Smooth muscle cell (in vitro differentiated cells): Measurements from ENCODE around the gene FCHSD2. TPM values are rescaled to one million over a fixed set of nuclear protein-coding genes. Genes with fewer than 3 reads are reported as not detected.

Experiments used
- DNase-seq: peaks from one replicate; lab custom pipeline; 2025; ENCODE audit not compliant: unreplicated experiment; lab: John Stamatoyannopoulos, UW
- H2AFZ ChIP-seq: fragments of 200-600 bp; sonication (generic); 2 replicates; pipeline ENCODE4 v1.6.0; 2016; ENCODE audit warnings: antibody characterized with exemption, low read depth, mild to moderate bottlenecking
- H3F3A ChIP-seq: fragments of 200-600 bp; sonication (generic); 2 replicates; pipeline ENCODE4 v1.6.0; 2017; ENCODE audit warnings: antibody characterized with exemption, low read depth
- H3K27ac ChIP-seq: fragments of 200-600 bp; sonication (generic); 2 replicates; pipeline ENCODE4 v1.5.1; 2016; ENCODE audit warnings: low read depth, mild to moderate bottlenecking
- H3K27me3 ChIP-seq: fragments of 200-600 bp; sonication (generic); 2 replicates; pipeline ENCODE4 v1.6.1; 2016; ENCODE audit warnings: low read depth, mild to moderate bottlenecking
- H3K36me3 ChIP-seq: fragments of 200-600 bp; sonication (generic); 2 replicates; pipeline ENCODE4 v1.5.1; 2016; ENCODE audit warnings: low read depth
- H3K4me1 ChIP-seq: fragments of 200-600 bp; sonication (generic); 2 replicates; pipeline ENCODE4 v1.5.1; 2016; ENCODE audit warnings: low read depth
- H3K4me2 ChIP-seq: fragments of 200-600 bp; sonication (generic); 2 replicates; pipeline ENCODE4 v1.6.0; 2016; ENCODE audit warnings: mild to moderate bottlenecking
- H3K4me3 ChIP-seq: fragments of 200-600 bp; sonication (generic); 2 replicates; pipeline ENCODE4 v1.5.1; 2016; ENCODE audit warnings: mild to moderate bottlenecking
- H3K79me2 ChIP-seq: fragments of 200-600 bp; sonication (generic); 2 replicates; pipeline ENCODE4 v1.6.0; 2016; ENCODE audit warnings: low read depth, mild to moderate bottlenecking
- H3K9ac ChIP-seq: fragments of 200-600 bp; sonication (generic); 2 replicates; pipeline ENCODE4 v1.6.0; 2016; ENCODE audit warnings: low read depth
- H3K9me3 ChIP-seq: fragments of 200-600 bp; sonication (generic); replicated peaks from 2 replicates; pipeline ENCODE4 v1.5.1; 2016; ENCODE audit warnings: low read depth
- H4K20me1 ChIP-seq: fragments of 200-600 bp; sonication (generic); 2 replicates; pipeline ENCODE4 v1.6.0; 2016; ENCODE audit warnings: low read depth
- CTCF ChIP-seq: fragments of 200-600 bp; sonication (generic); IDR thresholded peaks from 2 replicates; pipeline ENCODE4 v1.5.1; 2017; ENCODE audit warnings: borderline replicate concordance, mild to moderate bottlenecking, antibody characterized with exemption; ENCODE audit not compliant: insufficient read depth, poor library complexity, severe bottlenecking
- WGBS: methylation state at CpG from one replicate; pipeline ENCODE4 v1.1.7; 2016; ENCODE audit warnings: low lambda C conversion rate; 5-methylcytosine and 5-hydroxymethylcytosine counted together
- polyA plus RNA-seq: library from polyadenylated mRNA; unstranded; fragments of >200 nt; fragmentation: Nextera tagmentation; extraction: Ambion mirVana; gene quantifications from 2 replicates; pipeline ENCODE4 v1.2.1, GENCODE V29; 2016
- total RNA-seq: library from RNA; depleted of rRNA; stranded (reverse); fragments of >200 nt; gene quantifications from 2 replicates; pipeline ENCODE4 v1.2.3, GENCODE V29; 2014

The FCHSD2 gene
- total and polyA plus RNA-seq, 2 experiments from 2014 or later, result 14.6 to 24.3 TPM

- DNase-seq, result no peak
- no peak overlapping the region for H3K4me2 ChIP-seq
Observed at GRCh38 chr11:73173755-73174494, 31.8 kb upstream of the FCHSD2 start.

GRCh38 chr11:73172992-73173656 is 31.0 kb upstream of the FCHSD2 start:
- H3K79me2 ChIP-seq, result no peaks in the 10 kb centered on the region
- H3K27me3 ChIP-seq, result no peaks in the 10 kb centered on the region
- DNase-seq, result no peak
- no peaks in the 10 kb centered on the region for H3F3A ChIP-seq
- H3K4me2 ChIP-seq, result no peak overlapping the region
- WGBS, result 83% methylated on average over 4 of the region's 4 CpGs
- no peak overlapping the region for H2AFZ ChIP-seq
- H3K9ac ChIP-seq, result no peak overlapping the region
- H3K9me3 ChIP-seq, result no peaks in the 10 kb centered on the region
- TF ChIP-seq CTCF, result no peak
- no peak overlapping the region for H3K4me3 ChIP-seq
- H4K20me1 ChIP-seq, result no peaks in the 10 kb centered on the region
- no peak overlapping the region for H3K27ac ChIP-seq
- H3K4me1 ChIP-seq, result no peaks in the 10 kb centered on the region
- H3K36me3 ChIP-seq, result no peaks in the 10 kb centered on the region

More at GRCh38 chr11:73173755-73174494, 31.8 kb upstream of the FCHSD2 start:
- 89% methylated on average over 11 of the region's 11 CpGs for WGBS
- H3K4me1 ChIP-seq, result no peaks in the 10 kb centered on the region
- no peak overlapping the region for H2AFZ ChIP-seq
- no peaks in the 10 kb centered on the region for H4K20me1 ChIP-seq
- H3K36me3 ChIP-seq, result no peaks in the 10 kb centered on the region
- H3K79me2 ChIP-seq, result no peaks in the 10 kb centered on the region
- H3K4me3 ChIP-seq, result no peak overlapping the region
- no peak overlapping the region for H3K27ac ChIP-seq
- no peaks in the 10 kb centered on the region for H3K27me3 ChIP-seq
- TF ChIP-seq CTCF, result no peak
- no peak overlapping the region for H3K9ac ChIP-seq
- H3K9me3 ChIP-seq, result no peaks in the 10 kb centered on the region
- no peaks in the 10 kb centered on the region for H3F3A ChIP-seq

GRCh38 chr11:73171436-73172161 is 29.5 kb upstream of the FCHSD2 start:
- no peaks in the 10 kb centered on the region for H3K36me3 ChIP-seq
- DNase-seq, result no peak
- no peak for TF ChIP-seq CTCF
- H3K9me3 ChIP-seq, result no peaks in the 10 kb centered on the region
- no peak overlapping the region for H3K9ac ChIP-seq
- H3K4me3 ChIP-seq, result no peak overlapping the region
- H3K4me1 ChIP-seq, result no peaks in the 10 kb centered on the region
- H3F3A ChIP-seq, result no peaks in the 10 kb centered on the region
- H2AFZ ChIP-seq, result no peak overlapping the region
- no peaks in the 10 kb centered on the region for H3K79me2 ChIP-seq
- H3K4me2 ChIP-seq, result no peak overlapping the region
- H3K27me3 ChIP-seq, result no peaks in the 10 kb centered on the region
- no peaks in the 10 kb centered on the region for H4K20me1 ChIP-seq
- 73% methylated on average over 8 of the region's 8 CpGs for WGBS
- no peak overlapping the region for H3K27ac ChIP-seq
